ENCODE results near the gene TERT.

- TF ChIP-seq, protein P1, sequence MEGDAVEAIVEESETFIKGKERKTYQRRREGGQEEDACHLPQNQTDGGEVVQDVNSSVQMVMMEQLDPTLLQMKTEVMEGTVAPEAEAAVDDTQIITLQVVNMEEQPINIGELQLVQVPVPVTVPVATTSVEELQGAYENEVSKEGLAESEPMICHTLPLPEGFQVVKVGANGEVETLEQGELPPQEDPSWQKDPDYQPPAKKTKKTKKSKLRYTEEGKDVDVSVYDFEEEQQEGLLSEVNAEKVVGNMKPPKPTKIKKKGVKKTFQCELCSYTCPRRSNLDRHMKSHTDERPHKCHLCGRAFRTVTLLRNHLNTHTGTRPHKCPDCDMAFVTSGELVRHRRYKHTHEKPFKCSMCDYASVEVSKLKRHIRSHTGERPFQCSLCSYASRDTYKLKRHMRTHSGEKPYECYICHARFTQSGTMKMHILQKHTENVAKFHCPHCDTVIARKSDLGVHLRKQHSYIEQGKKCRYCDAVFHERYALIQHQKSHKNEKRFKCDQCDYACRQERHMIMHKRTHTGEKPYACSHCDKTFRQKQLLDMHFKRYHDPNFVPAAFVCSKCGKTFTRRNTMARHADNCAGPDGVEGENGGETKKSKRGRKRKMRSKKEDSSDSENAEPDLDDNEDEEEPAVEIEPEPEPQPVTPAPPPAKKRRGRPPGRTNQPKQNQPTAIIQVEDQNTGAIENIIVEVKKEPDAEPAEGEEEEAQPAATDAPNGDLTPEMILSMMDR (IDR thresholded peaks at IDR 0.05; ENCODE audit: poor library complexity, severe bottlenecking): no peak
- TF ChIP-seq POLR2AphosphoS5 (IDR thresholded peaks at IDR 0.05) (no peak), EZH2 (IDR thresholded peaks at IDR 0.05; ENCODE audit: borderline replicate concordance, insufficient read depth, low read length, poor library complexity, severe bottlenecking) (no peak), TAF1 (IDR thresholded peaks at IDR 0.05; ENCODE audit: low read depth) (no peak)
Measured at GRCh38 chr5:1277331-1277730, 17.5 kb downstream of the TERT start.

Measured in neural cell (in vitro differentiated cells).